Left ventricle myocardium inferior (tissue), 1 donor: ENCODE data around the gene LUZP2. TPM values are rescaled to one million over a fixed set of nuclear protein-coding genes. Genes with fewer than 3 reads are reported as not detected.

ENCODE experiments used
- DNase-seq: peaks from one replicate; pipeline ENCODE4 v3.0.0-alpha.2; 2020
- H3K27ac ChIP-seq: fragments of 200-600 bp; replicated peaks from 2 replicates; pipeline ENCODE4 v1.8.0; 2021
- H3K27me3 ChIP-seq: fragments of 200-600 bp; 2 replicates; pipeline ENCODE4 v1.8.0; 2021; ENCODE audit warnings: low read depth
- H3K36me3 ChIP-seq: fragments of 200-600 bp; 2 replicates; pipeline ENCODE4 v1.8.0; 2021
- H3K4me1 ChIP-seq: fragments of 200-600 bp; 2 replicates; pipeline ENCODE4 v1.8.0; 2021
- H3K4me3 ChIP-seq: fragments of 200-600 bp; 2 replicates; pipeline ENCODE4 v1.8.0; 2021; ENCODE audit warnings: mild to moderate bottlenecking, moderate library complexity
- H3K9me3 ChIP-seq: fragments of 200-600 bp; replicated peaks from 2 replicates; pipeline ENCODE4 v1.8.0; 2021
- intact Hi-C: fragments of 100-400 bp; cut with micrococcal nuclease; formaldehyde crosslinking; loops from one replicate; pipeline ENCODE4 v1.11.0; 2022
- total RNA-seq: library from RNA; stranded (reverse); fragmentation: NEBNext Ultra II Directional; extraction: Animal tissue kit (Norgen Biotek cat#: 25700); gene quantifications from one replicate; pipeline ENCODE4 v1.2.1, GENCODE V29; 2021
- TF ChIP-seq, protein P1 (sequence below): fragments of 200-600 bp; IDR thresholded peaks from 2 replicates; pipeline ENCODE4 v1.8.0; 2021; ENCODE audit warnings: antibody characterized with exemption, mild to moderate bottlenecking, borderline replicate concordance
- donor health status: DM: no; HTN: yes; CAD: no; lungs with severe emphysema.

LUZP2 gene
- total RNA-seq, 1 donor from 2014 or later = not detected

DNA sequence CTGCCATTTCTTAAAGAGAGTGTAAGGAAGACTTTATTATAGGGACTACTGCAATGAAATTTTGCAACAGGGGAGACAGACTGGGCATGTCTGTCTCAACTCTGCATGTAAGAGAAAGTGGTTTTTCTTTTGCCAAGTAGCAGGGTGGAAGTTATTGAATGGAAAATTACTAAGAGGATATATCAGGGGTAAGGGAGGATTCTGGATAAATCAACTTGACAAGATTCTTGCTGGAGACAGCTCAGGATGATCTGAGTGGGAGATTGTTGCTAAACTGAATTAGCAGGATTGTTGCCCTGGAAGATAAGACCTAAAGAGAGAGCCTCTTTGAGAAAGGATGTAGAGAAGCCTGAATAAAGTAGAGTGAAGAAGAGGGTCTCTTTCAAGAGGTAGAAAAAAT is 145.8 kb downstream of the LUZP2 start:
- Histone ChIP-seq H3K9me3 (no peaks in the 10 kb centered on the region), H3K4me1 (no peaks in the 10 kb centered on the region), H3K27ac (no peak overlapping the region), H3K4me3 (no peak overlapping the region), H3K36me3 (no peaks in the 10 kb centered on the region), H3K27me3 (no peaks in the 10 kb centered on the region)
- DNase-seq = no peak
- TF ChIP-seq, protein P1, sequence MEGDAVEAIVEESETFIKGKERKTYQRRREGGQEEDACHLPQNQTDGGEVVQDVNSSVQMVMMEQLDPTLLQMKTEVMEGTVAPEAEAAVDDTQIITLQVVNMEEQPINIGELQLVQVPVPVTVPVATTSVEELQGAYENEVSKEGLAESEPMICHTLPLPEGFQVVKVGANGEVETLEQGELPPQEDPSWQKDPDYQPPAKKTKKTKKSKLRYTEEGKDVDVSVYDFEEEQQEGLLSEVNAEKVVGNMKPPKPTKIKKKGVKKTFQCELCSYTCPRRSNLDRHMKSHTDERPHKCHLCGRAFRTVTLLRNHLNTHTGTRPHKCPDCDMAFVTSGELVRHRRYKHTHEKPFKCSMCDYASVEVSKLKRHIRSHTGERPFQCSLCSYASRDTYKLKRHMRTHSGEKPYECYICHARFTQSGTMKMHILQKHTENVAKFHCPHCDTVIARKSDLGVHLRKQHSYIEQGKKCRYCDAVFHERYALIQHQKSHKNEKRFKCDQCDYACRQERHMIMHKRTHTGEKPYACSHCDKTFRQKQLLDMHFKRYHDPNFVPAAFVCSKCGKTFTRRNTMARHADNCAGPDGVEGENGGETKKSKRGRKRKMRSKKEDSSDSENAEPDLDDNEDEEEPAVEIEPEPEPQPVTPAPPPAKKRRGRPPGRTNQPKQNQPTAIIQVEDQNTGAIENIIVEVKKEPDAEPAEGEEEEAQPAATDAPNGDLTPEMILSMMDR = no peak
- intact Hi-C loops = no loop called here

DNA sequence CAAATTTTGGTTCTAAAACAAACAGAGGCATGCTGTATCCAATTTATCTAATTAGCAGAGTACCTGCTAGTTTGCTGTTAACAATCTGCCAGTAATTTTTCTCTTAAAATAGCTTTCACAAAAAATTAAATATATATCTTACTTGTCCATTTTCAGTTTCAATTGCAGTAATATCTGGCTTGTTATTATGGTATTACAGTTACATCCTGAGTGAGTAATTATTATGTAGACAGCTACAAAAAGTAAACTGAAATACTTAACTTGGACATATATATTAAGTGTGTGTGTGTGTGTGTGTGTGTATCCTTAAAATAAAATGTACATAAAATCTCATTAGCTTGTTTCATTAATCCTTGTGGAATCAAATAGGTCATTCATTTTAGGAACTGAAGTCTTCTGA is 148.7 kb downstream of the LUZP2 start:
- intact Hi-C loops = no loop called here
- TF ChIP-seq, protein P1 = no peak
- no peaks in the 10 kb centered on the region for H3K36me3 ChIP-seq
- H3K27me3 ChIP-seq = no peaks in the 10 kb centered on the region
- H3K4me3 ChIP-seq = no peak overlapping the region
- no peaks in the 10 kb centered on the region for H3K9me3 ChIP-seq
- no peak for DNase-seq
- no peaks in the 10 kb centered on the region for H3K4me1 ChIP-seq
- no peak overlapping the region for H3K27ac ChIP-seq

DNA sequence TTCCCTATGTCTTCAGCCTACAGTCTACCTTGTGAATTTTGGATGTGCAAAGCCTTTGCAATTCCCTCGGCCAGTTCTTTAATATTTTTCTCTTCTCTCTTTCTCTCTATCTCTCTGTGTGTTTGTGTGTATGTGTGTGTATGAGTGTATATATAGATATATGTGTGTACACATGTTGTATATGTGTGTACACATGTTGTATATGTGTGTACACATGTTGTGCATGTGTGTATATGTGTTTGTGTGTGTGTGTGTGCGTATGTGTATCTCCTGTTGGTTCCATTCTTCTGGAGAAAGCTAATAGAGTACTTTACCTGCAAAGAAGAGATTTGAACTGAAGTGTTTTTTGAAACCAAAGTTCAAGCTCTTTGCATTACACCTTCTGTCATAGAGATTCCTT is 155.0 kb downstream of the LUZP2 start:
- no peak for DNase-seq
- H3K9me3 ChIP-seq = no peaks in the 10 kb centered on the region
- no peak overlapping the region for H3K27ac ChIP-seq
- TF ChIP-seq, protein P1 = no peak
- no peaks in the 10 kb centered on the region for H3K4me1 ChIP-seq
- no peak overlapping the region for H3K4me3 ChIP-seq
- H3K36me3 ChIP-seq = no peaks in the 10 kb centered on the region
- intact Hi-C loops = no loop called here
- H3K27me3 ChIP-seq = no peaks in the 10 kb centered on the region

DNA sequence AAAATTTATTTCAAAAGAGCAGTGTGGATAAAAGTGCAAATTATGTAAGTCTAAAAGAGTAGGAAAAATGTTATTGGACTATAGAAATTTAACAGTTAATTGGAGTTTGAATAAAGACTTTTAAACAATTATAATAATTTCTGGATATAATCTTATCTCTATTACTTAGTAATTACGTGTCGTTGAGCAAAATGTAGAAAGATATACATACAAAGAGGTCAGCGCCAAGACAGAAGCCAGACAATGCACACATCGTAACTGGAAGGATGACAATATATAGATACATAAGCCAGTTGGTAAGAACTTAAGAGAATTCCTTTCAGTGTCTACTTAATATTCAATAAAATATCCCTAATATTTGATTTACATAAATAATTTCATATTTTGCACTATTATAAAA is 157.0 kb downstream of the LUZP2 start:
- no peaks in the 10 kb centered on the region for H3K9me3 ChIP-seq
- no peaks in the 10 kb centered on the region for H3K36me3 ChIP-seq
- no peaks in the 10 kb centered on the region for H3K4me1 ChIP-seq
- H3K27ac ChIP-seq = no peak overlapping the region
- TF ChIP-seq, protein P1 = no peak
- no peak for DNase-seq
- H3K27me3 ChIP-seq = no peaks in the 10 kb centered on the region
- H3K4me3 ChIP-seq = no peak overlapping the region
- intact Hi-C loops = no loop called here

DNA sequence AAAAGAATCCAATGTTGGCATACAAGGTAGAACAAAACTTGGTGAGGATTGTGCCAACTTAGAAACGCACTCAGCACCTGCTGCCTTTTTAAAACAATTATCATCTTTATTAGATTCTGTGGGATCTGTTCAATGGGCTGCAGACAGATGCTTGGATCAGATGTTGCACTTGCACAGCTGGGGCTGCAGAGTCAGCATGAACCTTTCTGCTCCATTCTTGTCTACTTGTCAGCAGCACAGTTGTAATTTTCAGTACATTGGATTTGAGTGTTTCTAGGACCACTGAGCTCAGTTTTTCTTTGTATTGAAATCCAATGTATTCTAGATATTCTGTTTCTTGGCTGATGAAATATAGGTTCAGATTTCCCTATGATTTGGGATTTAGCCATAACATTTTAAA is 164.5 kb downstream of the LUZP2 start:
- intact Hi-C loops = no loop called here
- H3K4me1 ChIP-seq = no peaks in the 10 kb centered on the region
- no peaks in the 10 kb centered on the region for H3K27me3 ChIP-seq
- H3K4me3 ChIP-seq = no peak overlapping the region
- no peaks in the 10 kb centered on the region for H3K9me3 ChIP-seq
- no peak overlapping the region for H3K27ac ChIP-seq
- no peak for DNase-seq
- TF ChIP-seq, protein P1 = no peak
- no peaks in the 10 kb centered on the region for H3K36me3 ChIP-seq

DNA sequence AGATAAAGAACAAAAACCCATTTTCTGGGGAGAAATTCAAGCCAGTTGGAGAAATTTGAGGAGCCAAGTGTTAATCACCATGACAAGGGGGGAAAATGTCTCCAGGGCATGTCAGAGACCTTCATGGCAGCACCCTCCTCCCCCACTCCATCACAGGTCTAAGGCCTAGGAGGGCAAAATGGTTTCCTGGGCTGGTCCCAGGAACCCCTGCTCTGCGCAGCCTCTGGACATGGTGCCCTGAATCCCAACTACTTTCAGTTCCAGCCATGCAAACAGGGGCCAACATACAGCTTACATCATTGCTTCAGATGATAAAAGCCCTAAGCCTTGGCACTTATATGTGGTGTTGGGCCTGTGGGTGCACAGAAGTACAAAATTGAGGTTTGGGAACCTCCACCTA is 167.5 kb downstream of the LUZP2 start:
- H3K36me3 ChIP-seq = no peaks in the 10 kb centered on the region
- intact Hi-C loops = no loop called here
- H3K27me3 ChIP-seq = no peaks in the 10 kb centered on the region
- H3K4me3 ChIP-seq = no peak overlapping the region
- H3K27ac ChIP-seq = no peak overlapping the region
- TF ChIP-seq, protein P1 = no peak
- H3K9me3 ChIP-seq = no peaks in the 10 kb centered on the region
- no peaks in the 10 kb centered on the region for H3K4me1 ChIP-seq
- DNase-seq = no peak
